HepG2 (cell line): Measurements from ENCODE around the gene P2RY12. TPM values are rescaled to one million over a fixed set of nuclear protein-coding genes. Genes with fewer than 3 reads are reported as not detected.

Source experiments
- ATAC-seq: fragments of 200-7000 bp; cut with Tn5 transposase; 3 replicates; pipeline ENCODE4 v1.9.1; 2020; ENCODE audit warnings: mild to moderate bottlenecking, moderate library complexity
- BruUV-seq: library from RNA; stranded (reverse); fragments of 400-500 nt; replicated peaks from 2 replicates; lab custom pipeline; 2021; lab: Mats Ljungman, UMichigan
- CTCF ChIA-PET: fragments of 300-600 bp; formaldehyde crosslinking; extraction: SDS; loops from one replicate; lab custom pipeline; 2021; ENCODE audit warnings: low total read pairs, inconsistent platforms, low intra/inter-chr PET ratio; lab: Yijun Ruan, JAX
- POLR2A ChIA-PET: fragments of 350-600 bp; sonication (Branson Sonifier 250); formaldehyde crosslinking; loops from one replicate; lab custom pipeline; 2020; ENCODE audit warnings: antibody characterized with exemption, inconsistent platforms; lab: Yijun Ruan, JAX
- DNase-seq: peaks from one replicate; pipeline ENCODE4 v3.0.0-alpha.2; 2015; ENCODE audit warnings: low spot score
- FAIRE-seq: peaks from 3 replicates; lab custom pipeline; 2011; peaks lifted over from hg19 to GRCh38; lab: Jason Lieb, UNC
- H2AFZ ChIP-seq: one replicate; pipeline ENCODE4 v1.6.1; 2011; ENCODE audit warnings: low read length, inconsistent platforms
- H3K27ac ChIP-seq: fragments of 300-600 bp; 3 replicates; pipeline ENCODE4 v1.8.0; 2011; ENCODE audit warnings: mixed run types, mild to moderate bottlenecking, mixed read lengths, low read length, inconsistent platforms; ENCODE audit not compliant: insufficient read depth; ENCODE audit errors: extremely low read length
- H3K27me3 ChIP-seq, 2 experiments: fragments of 200-600 bp in 1 of 2; 2 replicates in 1 of 2; 3 replicates in 1 of 2; pipeline versions ENCODE4 v1.6.0 to v1.8.0; 2011; ENCODE audit warnings: low read length in 2 of 2, mild to moderate bottlenecking in 2 of 2, moderate library complexity in 2 of 2, inconsistent platforms in 1 of 2; ENCODE audit not compliant: insufficient read depth in 2 of 2, control insufficient read depth in 1 of 2
- H3K36me3 ChIP-seq, 2 experiments: fragments of 200-600 bp in 1 of 2; replicated peaks in 1 of 2; 2 replicates in 1 of 2; 3 replicates in 1 of 2; pipeline versions ENCODE4 v1.5.1 to v1.8.0; 2011; ENCODE audit warnings: low read length in 2 of 2, inconsistent platforms in 1 of 2; ENCODE audit not compliant: insufficient read depth in 2 of 2, control insufficient read depth in 1 of 2
- H3K4me1 ChIP-seq: 2 replicates; pipeline ENCODE4 v1.5.1; 2012; ENCODE audit warnings: low read length, inconsistent platforms; ENCODE audit not compliant: insufficient read depth
- H3K4me2 ChIP-seq: 2 replicates; pipeline ENCODE4 v1.6.0; 2011; ENCODE audit warnings: low read depth, low read length, inconsistent platforms
- H3K4me3 ChIP-seq, 3 experiments: fragments of 200-600 bp in 1 of 3; sonication (generic), shearing (Covaris generic) in 1 of 3; replicated peaks in 1 of 3; 2 replicates each; pipeline ENCODE4 v1.5.1; 2011 to 2016; ENCODE audit warnings: low read length in 3 of 3, inconsistent platforms in 2 of 3, low read depth in 2 of 3, mild to moderate bottlenecking in 2 of 3, control low read depth in 1 of 3, mixed read lengths in 1 of 3; ENCODE audit not compliant: insufficient read depth in 1 of 3
- H3K79me2 ChIP-seq: one replicate; pipeline ENCODE4 v1.6.1; 2011; ENCODE audit warnings: low read length, inconsistent platforms; ENCODE audit not compliant: insufficient read depth
- H3K9ac ChIP-seq: 2 replicates; pipeline ENCODE4 v1.6.0; 2011; ENCODE audit warnings: mild to moderate bottlenecking, low read depth, low read length, inconsistent platforms; ENCODE audit not compliant: insufficient read depth
- H3K9me3 ChIP-seq: 2 replicates; pipeline ENCODE4 v1.5.1; 2012; ENCODE audit warnings: mild to moderate bottlenecking, low read length
- H4K20me1 ChIP-seq: 2 replicates; pipeline ENCODE4 v1.6.0; 2011; ENCODE audit warnings: inconsistent platforms, mild to moderate bottlenecking, low read length, moderate library complexity; ENCODE audit not compliant: insufficient read depth
- CREM ChIP-seq, 2 experiments: sonication (generic) in 1 of 2; formaldehyde crosslinking in 1 of 2; IDR thresholded peaks; 2 replicates each; pipeline versions ENCODE4 v1.4.0 to v1.6.1; 2016 to 2020; ENCODE audit warnings: antibody characterized with exemption in 1 of 2, mild to moderate bottlenecking in 1 of 2, missing genetic modification reagents in 1 of 2
- GATAD1 ChIP-seq: IDR thresholded peaks from 2 replicates; pipeline ENCODE4 v1.6.1; 2016; ENCODE audit warnings: missing genetic modification reagents, missing compliant biosample characterization
- HES4 ChIP-seq: sonication (generic); formaldehyde crosslinking; IDR thresholded peaks from 2 replicates; pipeline ENCODE4 v1.9.0; 2021; ENCODE audit warnings: mild to moderate bottlenecking, missing genetic modification reagents, borderline replicate concordance
- NFATC3 ChIP-seq: sonication (generic); formaldehyde crosslinking; IDR thresholded peaks from 2 replicates; pipeline ENCODE4 v1.5.1; 2020; ENCODE audit warnings: mild to moderate bottlenecking, missing genetic modification reagents
- SNAPC2 ChIP-seq: sonication (generic); formaldehyde crosslinking; IDR thresholded peaks from 2 replicates; pipeline ENCODE4 v1.8.1; 2022; ENCODE audit warnings: mild to moderate bottlenecking, missing genetic modification reagents
- SRSF4 ChIP-seq: fragments of 200-400 bp; formaldehyde crosslinking; IDR thresholded peaks from one replicate; pipeline ENCODE4 v1.6.1; 2018; ENCODE audit warnings: mild to moderate bottlenecking, low read depth, low read length, moderate library complexity; ENCODE audit not compliant: poor library complexity, severe bottlenecking
- U2AF1 ChIP-seq: fragments of 200-400 bp; formaldehyde crosslinking; optimal IDR thresholded peaks from 2 replicates; pipeline ENCODE3; 2017; ENCODE audit warnings: mild to moderate bottlenecking, low read depth, low read length
- YEATS4 ChIP-seq: sonication (generic); formaldehyde crosslinking; IDR thresholded peaks from 2 replicates; pipeline ENCODE4 v1.4.0; 2020; ENCODE audit warnings: missing genetic modification reagents, borderline replicate concordance
- ZBTB7A ChIP-seq: sonication (generic); formaldehyde crosslinking; IDR thresholded peaks from 2 replicates; pipeline ENCODE4 v1.8.0; 2022; ENCODE audit warnings: mild to moderate bottlenecking, missing genetic modification reagents
- ZNF160 ChIP-seq: sonication (generic); formaldehyde crosslinking; IDR thresholded peaks from 2 replicates; pipeline ENCODE4 v1.8.0; 2022; ENCODE audit warnings: mild to moderate bottlenecking, inconsistent platforms, missing genetic modification reagents
- ZNF263 ChIP-seq: sonication (generic); formaldehyde crosslinking; IDR thresholded peaks from 2 replicates; pipeline ENCODE4 v1.4.0; 2020; ENCODE audit warnings: missing genetic modification reagents
- ZNF614 ChIP-seq: IDR thresholded peaks from 2 replicates; pipeline ENCODE4 v1.6.1; 2018; ENCODE audit warnings: missing biosample characterization, missing genetic modification reagents, inconsistent platforms, borderline replicate concordance
- ZNF709 ChIP-seq: sonication (generic); formaldehyde crosslinking; IDR thresholded peaks from 2 replicates; pipeline ENCODE4 v1.5.0; 2020; ENCODE audit warnings: mild to moderate bottlenecking, missing genetic modification reagents
- ZSCAN31 ChIP-seq: sonication (generic); formaldehyde crosslinking; IDR thresholded peaks from 2 replicates; pipeline ENCODE4 v1.5.0; 2020; ENCODE audit warnings: low read depth, mild to moderate bottlenecking, missing genetic modification reagents
- WGBS: methylation state at CpG from one replicate; pipeline ENCODE4 v1.1.6; 2017; ENCODE audit warnings: low lambda C conversion rate; 5-methylcytosine and 5-hydroxymethylcytosine counted together
- in situ Hi-C: cut with HindIII; loops from 2 replicates; pipeline ENCODE4 v1.10.0; 2017; ENCODE audit warnings: low pct_unique_long_range_greater_than_20kb; ENCODE audit not compliant: extremely low pct_ligation_motif_present
- intact Hi-C: fragments of 100-400 bp; cut with micrococcal nuclease; formaldehyde crosslinking; loops from one replicate; pipeline ENCODE4 v1.10.0; 2022; ENCODE audit not compliant: unreplicated experiment
- polyA plus RNA-seq, 8 experiments: library from polyadenylated mRNA; depleted of rRNA in 3 of 8; stranded (reverse) in 7 of 8; unstranded in 1 of 8; fragments of >200 nt; fragmentation: Illumina TruSeq in 4 of 8; extraction: Trizol in 4 of 8; gene quantifications; 2 replicates each; pipeline versions ENCODE4 v1.2.1 to v1.2.3, GENCODE V29; 2011 to 2016; ENCODE audit warnings: low read depth in 4 of 8, missing spikeins in 1 of 8, mixed read lengths in 1 of 8; ENCODE audit not compliant: insufficient read depth in 1 of 8
- total RNA-seq, 5 experiments: library from RNA; depleted of rRNA; stranded (reverse); fragments of >200 nt; fragmentation: Illumina TruSeq; extraction: Trizol; gene quantifications; 2 replicates each; pipeline ENCODE4 v1.2.3, GENCODE V29; 2016; ENCODE audit warnings: low read depth in 1 of 5
- TF ChIP-seq, protein P1 (sequence below): sonication (generic); formaldehyde crosslinking; IDR thresholded peaks from 2 replicates; pipeline ENCODE4 v1.5.1; 2020; ENCODE audit warnings: mild to moderate bottlenecking, missing genetic modification reagents, borderline replicate concordance
- TF ChIP-seq, protein P2 (sequence below): sonication (generic); formaldehyde crosslinking; IDR thresholded peaks from 2 replicates; pipeline ENCODE4 v1.4.0; 2020; ENCODE audit warnings: low read depth, mild to moderate bottlenecking, missing genetic modification reagents
- TF ChIP-seq, protein P3 (sequence below): sonication (generic); formaldehyde crosslinking; IDR thresholded peaks from 2 replicates; pipeline ENCODE4 v1.4.0; 2020; ENCODE audit warnings: missing genetic modification reagents, borderline replicate concordance

P2RY12 gene
- total and polyA plus RNA-seq, 2 of the 13 experiments (the other 11 are each of a cell fraction or from before 2014, with no cell fraction given): not detected

DNA sequence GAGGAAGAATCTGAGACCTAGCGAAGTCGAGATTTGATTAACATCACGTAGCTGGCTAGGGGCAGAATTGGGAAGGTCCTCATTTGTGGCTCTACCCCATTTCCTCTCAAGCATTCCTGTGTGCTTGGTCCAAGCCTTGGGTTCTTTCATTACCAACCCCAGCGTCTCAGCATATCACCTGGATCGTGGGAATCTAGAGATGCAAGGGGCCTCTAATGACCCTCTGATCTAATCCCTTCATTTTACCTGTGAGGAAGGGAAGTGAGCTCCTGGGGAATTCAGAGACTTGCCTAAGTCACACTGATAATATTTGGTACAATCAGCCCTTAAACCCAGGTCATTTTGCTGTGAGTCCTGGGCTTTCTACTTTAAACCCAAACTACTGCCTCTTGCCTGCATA is 70.0 kb downstream of the P2RY12 start:
- no peak overlapping the region for H3K9ac ChIP-seq
- intact Hi-C loops (no loop called here), in situ Hi-C loops (no loop called here)
- ChIA-PET POLR2A (no interaction called here), CTCF (no interaction called here)
- ATAC-seq: no peak
- H3K4me1 ChIP-seq: no peaks in the 10 kb centered on the region
- H4K20me1 ChIP-seq: no peaks in the 10 kb centered on the region
- WGBS: 79% methylated on average over 5 of the region's 5 CpGs
- H3K36me3 ChIP-seq: no peaks in the 10 kb centered on the region
- no TSS peak for BruUV-seq
- FAIRE-seq: no peak
- no peak overlapping the region for H3K27ac ChIP-seq
- H3K4me3 ChIP-seq: no peak overlapping the region
- no peaks in the 10 kb centered on the region for H3K27me3 ChIP-seq
- TF ChIP-seq SNAPC2 (no peak), HES4 (no peak), ZNF614 (no peak), ZNF263 (CRISPR knock-in tag) (no peak), CREM (IDR thresholded peaks at IDR 0.05) (no peak), CREM (CRISPR knock-in tag; IDR thresholded peaks at IDR 0.05) (no peak), SRSF4 (no peak), ZNF709 (no peak), U2AF1 (no peak), ZSCAN31 (CRISPR knock-in tag) (no peak), YEATS4 (no peak), ZNF160 (CRISPR knock-in tag) (no peak), GATAD1 (CRISPR knock-in tag) (no peak), ZBTB7A (CRISPR knock-in tag) (no peak), NFATC3 (no peak)
- TF ChIP-seq, protein P1, sequence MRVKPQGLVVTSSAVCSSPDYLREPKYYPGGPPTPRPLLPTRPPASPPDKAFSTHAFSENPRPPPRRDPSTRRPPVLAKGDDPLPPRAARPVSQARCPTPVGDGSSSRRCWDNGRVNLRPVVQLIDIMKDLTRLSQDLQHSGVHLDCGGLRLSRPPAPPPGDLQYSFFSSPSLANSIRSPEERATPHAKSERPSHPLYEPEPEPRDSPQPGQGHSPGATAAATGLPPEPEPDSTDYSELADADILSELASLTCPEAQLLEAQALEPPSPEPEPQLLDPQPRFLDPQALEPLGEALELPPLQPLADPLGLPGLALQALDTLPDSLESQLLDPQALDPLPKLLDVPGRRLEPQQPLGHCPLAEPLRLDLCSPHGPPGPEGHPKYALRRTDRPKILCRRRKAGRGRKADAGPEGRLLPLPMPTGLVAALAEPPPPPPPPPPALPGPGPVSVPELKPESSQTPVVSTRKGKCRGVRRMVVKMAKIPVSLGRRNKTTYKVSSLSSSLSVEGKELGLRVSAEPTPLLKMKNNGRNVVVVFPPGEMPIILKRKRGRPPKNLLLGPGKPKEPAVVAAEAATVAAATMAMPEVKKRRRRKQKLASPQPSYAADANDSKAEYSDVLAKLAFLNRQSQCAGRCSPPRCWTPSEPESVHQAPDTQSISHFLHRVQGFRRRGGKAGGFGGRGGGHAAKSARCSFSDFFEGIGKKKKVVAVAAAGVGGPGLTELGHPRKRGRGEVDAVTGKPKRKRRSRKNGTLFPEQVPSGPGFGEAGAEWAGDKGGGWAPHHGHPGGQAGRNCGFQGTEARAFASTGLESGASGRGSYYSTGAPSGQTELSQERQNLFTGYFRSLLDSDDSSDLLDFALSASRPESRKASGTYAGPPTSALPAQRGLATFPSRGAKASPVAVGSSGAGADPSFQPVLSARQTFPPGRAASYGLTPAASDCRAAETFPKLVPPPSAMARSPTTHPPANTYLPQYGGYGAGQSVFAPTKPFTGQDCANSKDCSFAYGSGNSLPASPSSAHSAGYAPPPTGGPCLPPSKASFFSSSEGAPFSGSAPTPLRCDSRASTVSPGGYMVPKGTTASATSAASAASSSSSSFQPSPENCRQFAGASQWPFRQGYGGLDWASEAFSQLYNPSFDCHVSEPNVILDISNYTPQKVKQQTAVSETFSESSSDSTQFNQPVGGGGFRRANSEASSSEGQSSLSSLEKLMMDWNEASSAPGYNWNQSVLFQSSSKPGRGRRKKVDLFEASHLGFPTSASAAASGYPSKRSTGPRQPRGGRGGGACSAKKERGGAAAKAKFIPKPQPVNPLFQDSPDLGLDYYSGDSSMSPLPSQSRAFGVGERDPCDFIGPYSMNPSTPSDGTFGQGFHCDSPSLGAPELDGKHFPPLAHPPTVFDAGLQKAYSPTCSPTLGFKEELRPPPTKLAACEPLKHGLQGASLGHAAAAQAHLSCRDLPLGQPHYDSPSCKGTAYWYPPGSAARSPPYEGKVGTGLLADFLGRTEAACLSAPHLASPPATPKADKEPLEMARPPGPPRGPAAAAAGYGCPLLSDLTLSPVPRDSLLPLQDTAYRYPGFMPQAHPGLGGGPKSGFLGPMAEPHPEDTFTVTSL (CRISPR knock-in tag): no peak
- TF ChIP-seq, protein P2, sequence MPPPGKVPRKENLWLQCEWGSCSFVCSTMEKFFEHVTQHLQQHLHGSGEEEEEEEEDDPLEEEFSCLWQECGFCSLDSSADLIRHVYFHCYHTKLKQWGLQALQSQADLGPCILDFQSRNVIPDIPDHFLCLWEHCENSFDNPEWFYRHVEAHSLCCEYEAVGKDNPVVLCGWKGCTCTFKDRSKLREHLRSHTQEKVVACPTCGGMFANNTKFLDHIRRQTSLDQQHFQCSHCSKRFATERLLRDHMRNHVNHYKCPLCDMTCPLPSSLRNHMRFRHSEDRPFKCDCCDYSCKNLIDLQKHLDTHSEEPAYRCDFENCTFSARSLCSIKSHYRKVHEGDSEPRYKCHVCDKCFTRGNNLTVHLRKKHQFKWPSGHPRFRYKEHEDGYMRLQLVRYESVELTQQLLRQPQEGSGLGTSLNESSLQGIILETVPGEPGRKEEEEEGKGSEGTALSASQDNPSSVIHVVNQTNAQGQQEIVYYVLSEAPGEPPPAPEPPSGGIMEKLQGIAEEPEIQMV (CRISPR knock-in tag): no peak
- TF ChIP-seq, protein P3, sequence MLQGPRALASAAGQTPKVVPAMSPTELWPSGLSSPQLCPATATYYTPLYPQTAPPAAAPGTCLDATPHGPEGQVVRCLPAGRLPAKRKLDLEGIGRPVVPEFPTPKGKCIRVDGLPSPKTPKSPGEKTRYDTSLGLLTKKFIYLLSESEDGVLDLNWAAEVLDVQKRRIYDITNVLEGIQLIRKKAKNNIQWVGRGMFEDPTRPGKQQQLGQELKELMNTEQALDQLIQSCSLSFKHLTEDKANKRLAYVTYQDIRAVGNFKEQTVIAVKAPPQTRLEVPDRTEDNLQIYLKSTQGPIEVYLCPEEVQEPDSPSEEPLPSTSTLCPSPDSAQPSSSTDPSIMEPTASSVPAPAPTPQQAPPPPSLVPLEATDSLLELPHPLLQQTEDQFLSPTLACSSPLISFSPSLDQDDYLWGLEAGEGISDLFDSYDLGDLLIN (CRISPR knock-in tag): no peak
- TF ChIP-seq, all 625 proteins: peak for 0
- no peak for DNase-seq
- Histone ChIP-seq H2AFZ (no peak overlapping the region), H3K79me2 (no peaks in the 10 kb centered on the region), H3K4me2 (no peak overlapping the region), H3K9me3 (no peaks in the 10 kb centered on the region)
